GM21381 (cell line): ENCODE data around the gene GALNT12.

Experiments used
- ATAC-seq: cut with Tn5 transposase; IDR thresholded peaks from one replicate; pipeline ENCODE4 v1.9.1; 2021; ENCODE audit warnings: mild to moderate bottlenecking, moderate library complexity; ENCODE audit not compliant: unreplicated experiment

The GALNT12 gene, protein sequence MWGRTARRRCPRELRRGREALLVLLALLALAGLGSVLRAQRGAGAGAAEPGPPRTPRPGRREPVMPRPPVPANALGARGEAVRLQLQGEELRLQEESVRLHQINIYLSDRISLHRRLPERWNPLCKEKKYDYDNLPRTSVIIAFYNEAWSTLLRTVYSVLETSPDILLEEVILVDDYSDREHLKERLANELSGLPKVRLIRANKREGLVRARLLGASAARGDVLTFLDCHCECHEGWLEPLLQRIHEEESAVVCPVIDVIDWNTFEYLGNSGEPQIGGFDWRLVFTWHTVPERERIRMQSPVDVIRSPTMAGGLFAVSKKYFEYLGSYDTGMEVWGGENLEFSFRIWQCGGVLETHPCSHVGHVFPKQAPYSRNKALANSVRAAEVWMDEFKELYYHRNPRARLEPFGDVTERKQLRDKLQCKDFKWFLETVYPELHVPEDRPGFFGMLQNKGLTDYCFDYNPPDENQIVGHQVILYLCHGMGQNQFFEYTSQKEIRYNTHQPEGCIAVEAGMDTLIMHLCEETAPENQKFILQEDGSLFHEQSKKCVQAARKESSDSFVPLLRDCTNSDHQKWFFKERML

DNA sequence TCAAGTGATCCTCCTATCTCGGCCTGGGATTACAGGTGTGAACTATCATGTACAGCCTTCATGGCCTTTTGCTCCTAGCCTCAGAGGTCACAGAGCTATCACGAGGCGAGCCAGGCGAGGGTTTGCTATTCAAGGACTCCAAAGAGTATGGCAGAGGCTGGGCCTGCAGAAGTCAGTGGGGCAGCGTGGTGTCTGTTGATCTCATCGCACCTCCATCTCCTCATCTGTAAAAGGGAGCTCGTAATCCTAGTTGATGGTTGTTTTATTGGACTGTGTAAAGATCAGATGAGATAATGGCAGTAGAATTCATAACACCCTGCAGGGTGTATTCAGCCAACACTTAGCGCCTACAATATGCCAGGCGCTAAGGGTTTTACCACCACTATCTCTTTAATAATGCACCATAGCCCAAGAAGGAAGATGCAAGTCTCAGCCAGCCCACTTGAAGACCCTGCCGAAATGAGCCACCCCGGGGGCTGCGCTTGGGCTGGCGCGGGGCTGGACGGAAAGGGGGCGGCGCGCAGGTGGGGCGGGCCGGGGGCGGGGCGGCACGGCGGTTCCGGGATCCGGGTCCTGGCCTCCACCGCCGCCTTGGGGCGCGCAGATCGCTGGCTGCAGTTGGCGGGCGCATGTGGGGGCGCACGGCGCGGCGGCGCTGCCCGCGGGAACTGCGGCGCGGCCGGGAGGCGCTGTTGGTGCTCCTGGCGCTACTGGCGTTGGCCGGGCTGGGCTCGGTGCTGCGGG is at the start of gene GALNT12:
Gene GALNT12, plus strand, starts transcription at position 601 of the 744 bp plus-strand sequence. Its CDS starts 29 bp downstream, at position 630.
- ATAC-seq = no peak

DNA sequence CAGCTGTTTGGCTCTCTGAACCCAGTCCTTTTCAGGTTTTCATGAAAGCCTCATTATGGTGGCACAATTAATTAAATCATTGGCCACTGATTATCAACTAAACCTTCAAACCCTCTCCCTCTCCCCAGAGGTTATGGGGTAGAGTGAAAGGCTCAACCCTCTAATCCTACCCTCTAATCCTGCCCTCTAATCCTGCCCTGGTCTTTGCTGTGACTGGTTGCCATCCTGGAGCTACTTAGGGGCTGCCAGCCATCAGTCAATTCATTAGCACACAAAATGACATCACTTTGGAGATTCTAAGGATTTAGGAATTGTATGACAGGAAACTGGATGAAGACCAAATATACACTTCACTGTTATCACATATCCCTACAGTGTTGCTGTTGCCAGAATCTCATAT is 47.2 kb upstream of the GALNT12 start:
- ATAC-seq = no peak

GRCh38 chr9:98763986-98764745 is 43.3 kb upstream of the GALNT12 start:
- ATAC-seq = no peak

DNA sequence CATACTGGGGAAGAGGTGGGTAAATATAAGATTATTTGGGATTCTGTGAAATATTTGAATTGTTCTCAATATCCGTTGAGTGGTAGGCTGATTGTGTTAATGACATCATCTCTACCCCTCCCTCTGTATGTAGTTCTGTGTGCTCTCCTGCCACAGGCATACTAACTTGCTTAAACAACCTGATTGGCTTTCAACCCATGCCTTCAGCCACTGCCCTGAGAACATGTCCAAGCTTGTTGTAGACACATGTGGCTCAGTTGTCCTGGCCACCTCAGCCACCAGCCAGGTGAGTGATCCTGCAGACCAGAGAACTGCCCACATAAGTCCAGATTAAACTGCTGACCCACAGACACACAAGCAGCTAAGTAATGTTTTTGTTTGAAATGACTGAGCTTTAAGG is 42.2 kb upstream of the GALNT12 start:
- no peak for ATAC-seq

- no peak for ATAC-seq
These were observed 40.9 kb upstream of the GALNT12 start for GRCh38 chr9:98766586-98766985.

DNA sequence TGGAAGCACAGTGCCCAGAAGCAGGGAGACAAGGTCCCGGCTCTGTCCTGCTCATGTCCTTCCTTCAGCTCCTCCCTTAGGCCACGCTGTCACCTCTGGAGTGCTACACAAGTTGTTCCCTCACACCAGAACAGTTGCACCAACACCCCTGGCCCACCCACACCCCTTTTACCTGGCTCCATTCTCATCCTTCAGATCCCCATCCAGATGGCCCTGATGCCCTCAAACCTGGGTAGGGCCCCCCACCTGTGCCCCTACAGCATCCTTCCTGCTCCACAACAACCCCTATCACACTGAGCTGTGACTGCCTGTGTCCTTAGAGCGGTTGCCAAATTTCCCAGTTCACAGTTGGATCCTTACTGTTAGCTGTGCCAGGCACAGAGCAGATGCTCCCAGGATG is 40.3 kb upstream of the GALNT12 start:
- no peak for ATAC-seq

GRCh38 chr9:98767915-98768314 is 39.6 kb upstream of the GALNT12 start:
- no peak for ATAC-seq

DNA sequence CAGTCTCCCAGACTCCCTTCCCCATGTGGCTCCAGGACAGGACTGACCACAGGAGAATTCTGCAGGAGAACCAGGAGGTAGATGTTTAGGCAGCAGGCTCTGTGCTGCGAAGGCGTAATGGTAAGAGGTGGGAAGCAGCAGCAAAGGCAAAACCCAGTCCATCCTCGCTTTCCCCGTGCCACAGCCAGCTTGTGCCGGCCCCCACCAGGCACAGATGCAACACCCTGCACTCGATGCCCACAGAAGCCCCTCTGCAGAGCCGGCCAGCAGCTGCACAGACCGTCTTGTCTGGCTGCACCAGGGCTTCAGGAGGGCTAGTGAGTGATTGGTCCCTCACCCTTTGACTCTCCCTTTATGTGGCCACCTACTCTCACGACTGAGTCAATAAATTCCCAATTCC is 39.1 kb upstream of the GALNT12 start:
- no peak for ATAC-seq

GRCh38 chr9:98770717-98771116 is 36.8 kb upstream of the GALNT12 start:
- ATAC-seq = no peak

GRCh38 chr9:98771209-98771874 is 36.1 kb upstream of the GALNT12 start:
- ATAC-seq = no peak

DNA sequence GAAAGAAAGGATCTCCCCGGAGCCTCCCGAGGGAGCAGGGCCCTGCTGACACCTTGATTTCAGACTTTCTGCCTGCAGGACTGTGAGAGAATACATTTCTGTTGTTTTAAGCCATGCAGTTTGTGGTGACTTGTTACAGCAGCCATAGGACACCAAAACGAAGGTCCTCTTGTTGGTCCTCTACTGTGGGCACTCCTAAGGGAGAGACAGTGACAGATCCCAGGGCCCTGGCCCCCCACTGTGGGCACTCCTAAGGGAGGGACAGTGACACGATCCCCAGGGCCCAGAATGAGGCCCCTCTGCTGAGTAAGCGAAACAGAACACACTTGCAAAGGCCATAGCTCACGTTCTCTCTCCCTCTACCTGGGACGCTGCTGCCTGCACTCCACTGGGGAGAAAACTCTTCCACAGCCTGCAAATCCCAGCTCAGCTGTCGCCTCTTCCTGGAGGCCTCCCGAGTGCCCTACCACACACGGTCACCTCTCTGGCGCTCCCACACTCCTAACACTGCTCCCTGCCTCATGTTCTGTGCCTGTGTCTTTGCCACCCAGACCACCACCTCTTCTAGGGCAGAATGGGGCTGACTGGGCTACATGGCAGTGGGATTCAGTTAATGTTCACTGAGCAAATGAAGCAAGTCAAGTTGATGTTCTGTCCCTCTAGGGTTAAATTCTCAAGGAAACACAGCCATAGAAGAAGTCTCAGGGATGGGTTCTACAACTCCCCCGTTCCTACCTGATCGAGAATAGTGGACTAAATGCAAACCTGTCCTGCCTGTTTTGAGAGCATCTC is 34.9 kb upstream of the GALNT12 start:
- no peak for ATAC-seq

DNA sequence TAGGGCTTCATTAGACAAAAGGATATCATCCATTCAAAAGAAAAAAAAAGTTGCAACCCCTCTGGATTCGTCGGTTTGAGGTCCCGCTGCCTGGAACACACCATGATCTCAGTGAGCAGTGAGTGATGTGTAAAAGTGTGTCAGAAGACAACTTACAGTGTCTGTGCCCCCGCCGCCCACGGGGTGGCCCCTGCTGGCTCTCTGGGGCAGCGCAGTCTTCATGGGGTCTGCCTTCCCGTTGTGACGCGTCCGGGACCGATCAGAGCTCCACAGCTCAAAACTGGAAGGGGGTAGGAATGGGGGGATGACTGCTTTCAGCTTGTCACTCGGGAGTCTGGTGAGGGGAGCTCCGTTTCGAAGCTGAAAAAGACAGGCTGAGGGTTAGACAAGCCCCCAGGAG is 33.7 kb upstream of the GALNT12 start:
- ATAC-seq = no peak

- no peak for ATAC-seq
These were observed 32.7 kb upstream of the GALNT12 start for GRCh38 chr9:98774746-98775145.

GRCh38 chr9:98775831-98776441 is 31.5 kb upstream of the GALNT12 start:
- ATAC-seq = no peak

DNA sequence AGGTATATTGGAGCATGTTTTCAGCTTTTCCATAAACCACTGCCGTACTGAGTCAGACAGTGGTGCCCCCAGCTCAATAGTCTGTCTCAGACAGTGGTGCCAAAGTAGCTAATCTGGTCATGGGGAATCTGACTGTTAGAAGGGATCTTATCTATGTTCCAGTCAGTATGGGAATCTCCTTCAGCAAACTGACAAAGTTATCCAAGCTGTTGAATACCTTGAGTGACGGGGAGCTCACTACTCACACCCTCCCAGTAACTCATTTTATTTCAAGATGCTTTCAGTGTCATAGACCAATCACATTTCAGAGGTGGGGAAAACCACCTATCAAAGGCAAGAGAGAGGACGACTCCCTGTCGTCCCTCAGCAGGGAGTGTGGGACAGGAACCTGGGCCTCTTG is 29.9 kb upstream of the GALNT12 start:
- no peak for ATAC-seq

DNA sequence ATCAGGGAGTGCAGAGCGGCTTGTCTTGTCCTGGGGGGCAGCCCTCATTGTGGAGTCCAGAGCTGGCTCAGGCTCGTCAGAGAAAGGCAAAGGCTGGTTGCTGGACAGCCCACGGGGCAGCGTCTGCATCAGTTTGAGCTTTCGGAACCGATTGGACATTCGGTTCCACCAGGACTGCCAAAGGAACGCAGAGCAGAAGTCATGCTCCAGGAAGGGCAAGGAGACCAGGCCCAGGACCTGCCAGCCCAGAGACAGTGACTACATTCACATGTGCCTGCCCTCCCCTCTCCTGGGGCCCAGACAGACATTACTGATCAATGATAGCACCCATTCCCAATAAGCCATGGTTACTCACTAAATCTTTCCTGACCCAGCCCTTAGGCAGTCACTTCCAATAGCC is 29.2 kb upstream of the GALNT12 start:
- ATAC-seq = no peak

DNA sequence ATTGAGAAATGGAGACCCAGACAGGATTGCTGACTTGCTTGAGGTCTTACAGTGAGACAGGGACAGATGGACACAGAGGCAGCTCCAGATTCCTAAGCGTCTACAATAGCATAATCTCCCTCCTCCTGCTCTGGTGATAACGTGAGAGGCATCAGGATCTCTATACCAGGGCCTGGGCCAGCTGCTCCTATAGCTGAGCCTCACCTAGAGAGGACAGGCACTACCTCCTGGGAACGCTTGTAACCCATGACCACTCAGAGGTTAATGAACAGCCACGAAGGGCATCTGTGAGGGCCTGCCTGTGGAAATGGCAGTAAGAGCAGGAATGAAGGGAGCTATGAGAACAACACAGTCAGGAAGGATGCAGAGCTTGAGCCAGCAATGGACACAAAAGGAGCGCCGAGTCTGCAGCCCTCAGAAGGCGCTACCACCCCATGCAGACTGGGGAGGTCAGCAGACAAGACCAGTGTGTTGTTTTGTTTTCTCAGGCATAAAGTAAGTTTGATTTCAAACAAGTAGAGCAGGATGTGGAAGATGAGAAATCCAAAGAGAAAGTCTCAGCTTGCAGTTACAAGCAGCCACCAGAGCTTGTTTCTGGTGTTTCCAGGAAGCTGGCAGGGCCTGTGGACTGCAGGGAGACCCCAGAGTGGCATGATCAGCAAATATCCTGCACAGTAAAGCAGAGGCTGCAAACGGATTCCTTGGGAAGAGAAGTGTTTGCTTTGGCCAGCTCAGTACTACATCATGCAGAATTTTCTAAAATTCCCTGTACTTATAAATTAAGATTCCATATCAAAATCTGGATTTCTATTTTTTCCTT is 28.5 kb upstream of the GALNT12 start:
- no peak for ATAC-seq

GRCh38 chr9:98780059-98780749 is 27.3 kb upstream of the GALNT12 start:
- no peak for ATAC-seq
